Lower leg skin (tissue), 4 donors: ENCODE measurements around the gene CCDC167. TPM values are rescaled to one million over a fixed set of nuclear protein-coding genes. Genes with fewer than 3 reads are reported as not detected.

Experiments
- DNase-seq, 2 donors: peaks; one replicate each; pipeline ENCODE4 v3.0.0-alpha.2; 2019; ENCODE audit warnings: low spot score in 2 of 2
- H3K4me3 ChIP-seq: fragments of 200-600 bp; sonication (generic); 2 replicates; pipeline ENCODE4 v1.5.1; 2017; ENCODE audit warnings: mild to moderate bottlenecking, low read depth; ENCODE audit not compliant: poor library complexity, severe bottlenecking
- POLR2A ChIP-seq, 2 donors: fragments of 450-650 bp; IDR thresholded peaks; one replicate each; pipeline ENCODE4 v1.6.1; 2016 to 2017; ENCODE audit warnings: antibody characterized with exemption in 2 of 2, mild to moderate bottlenecking in 1 of 2, moderate library complexity in 1 of 2
- WGBS, 2 donors: methylation state at CpG; one replicate each; pipeline ENCODE4 v1.1.5; 2018; 5-methylcytosine and 5-hydroxymethylcytosine counted together
- intact Hi-C: fragments of 100-400 bp; cut with DNase I; formaldehyde crosslinking; loops from one replicate; pipeline ENCODE4 v1.15.0; 2023; ENCODE audit warnings: low total_unique reads
- total RNA-seq, 4 donors: library from RNA; depleted of rRNA; stranded (reverse); fragments of >200 nt; gene quantifications; one replicate each; pipeline ENCODE4 v1.1.0, GENCODE V29; 2016
- TF ChIP-seq, protein P1 (sequence below), 3 donors: fragments of 450-650 bp; IDR thresholded peaks; one replicate each; pipeline ENCODE4 v1.5.1; 2016; ENCODE audit warnings: antibody characterized with exemption in 3 of 3, mild to moderate bottlenecking in 3 of 3, moderate library complexity in 2 of 3

CCDC167 gene
- total RNA-seq, 4 donors from 2014 or later, result 11.8 to 21.8 (median 14.5) TPM

DNA sequence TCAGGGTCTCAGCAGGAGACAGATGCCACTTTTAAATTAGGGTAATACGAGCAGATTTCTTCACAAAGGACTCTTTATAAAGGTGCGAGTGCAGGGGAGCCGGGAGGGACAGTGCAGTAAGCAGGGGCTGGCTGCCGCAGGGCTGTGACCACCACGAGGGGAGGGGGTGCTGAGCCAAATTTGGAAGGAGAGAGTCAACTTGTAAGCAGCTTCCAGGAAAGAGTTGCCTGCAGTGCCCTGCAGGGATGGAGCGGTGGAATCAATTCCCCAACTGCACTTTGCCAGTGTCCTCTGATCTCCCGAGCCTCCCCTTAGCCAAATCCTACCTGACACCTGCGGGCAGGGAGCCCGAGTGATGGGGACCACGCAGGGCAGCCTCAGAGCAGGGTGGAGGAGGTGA lies 13.9 kb upstream of the CCDC167 start:
- TF ChIP-seq, protein P1, sequence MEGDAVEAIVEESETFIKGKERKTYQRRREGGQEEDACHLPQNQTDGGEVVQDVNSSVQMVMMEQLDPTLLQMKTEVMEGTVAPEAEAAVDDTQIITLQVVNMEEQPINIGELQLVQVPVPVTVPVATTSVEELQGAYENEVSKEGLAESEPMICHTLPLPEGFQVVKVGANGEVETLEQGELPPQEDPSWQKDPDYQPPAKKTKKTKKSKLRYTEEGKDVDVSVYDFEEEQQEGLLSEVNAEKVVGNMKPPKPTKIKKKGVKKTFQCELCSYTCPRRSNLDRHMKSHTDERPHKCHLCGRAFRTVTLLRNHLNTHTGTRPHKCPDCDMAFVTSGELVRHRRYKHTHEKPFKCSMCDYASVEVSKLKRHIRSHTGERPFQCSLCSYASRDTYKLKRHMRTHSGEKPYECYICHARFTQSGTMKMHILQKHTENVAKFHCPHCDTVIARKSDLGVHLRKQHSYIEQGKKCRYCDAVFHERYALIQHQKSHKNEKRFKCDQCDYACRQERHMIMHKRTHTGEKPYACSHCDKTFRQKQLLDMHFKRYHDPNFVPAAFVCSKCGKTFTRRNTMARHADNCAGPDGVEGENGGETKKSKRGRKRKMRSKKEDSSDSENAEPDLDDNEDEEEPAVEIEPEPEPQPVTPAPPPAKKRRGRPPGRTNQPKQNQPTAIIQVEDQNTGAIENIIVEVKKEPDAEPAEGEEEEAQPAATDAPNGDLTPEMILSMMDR (IDR thresholded peaks at IDR 0.05), result no peak
- TF ChIP-seq POLR2A (IDR thresholded peaks at IDR 0.05), result no peak
- H3K4me3 ChIP-seq, result no peak overlapping the region
- intact Hi-C loops, result no loop called here
- WGBS, 2 donors, result 37 to 49% methylated on average over 10 of the region's 10 CpGs
- DNase-seq, result no peak

DNA sequence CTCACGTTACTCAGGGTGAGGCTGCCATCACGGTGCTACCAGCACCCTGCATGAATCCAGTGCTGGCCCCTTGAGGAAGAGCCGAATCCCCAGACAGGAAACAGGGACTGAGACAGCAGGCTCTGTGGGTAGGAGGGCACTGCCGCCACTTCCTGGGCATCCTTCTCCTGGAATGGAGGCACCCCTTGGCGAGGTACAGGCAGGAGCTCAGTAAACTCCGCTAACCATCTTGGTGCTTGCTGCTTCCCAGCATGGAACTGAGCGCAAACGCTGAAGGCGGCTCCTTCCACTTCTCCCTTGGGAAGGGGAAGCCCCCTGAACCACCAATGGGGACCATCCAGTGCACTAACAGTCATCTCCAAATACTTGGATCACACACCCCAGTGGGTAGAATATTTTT lies 13.5 kb upstream of the CCDC167 start:
- intact Hi-C loops, result no loop called here
- 59 to 64% methylated on average over 9 of the region's 9 CpGs for WGBS, 2 donors
- TF ChIP-seq, protein P1 (IDR thresholded peaks at IDR 0.05), result no peak
- TF ChIP-seq POLR2A (IDR thresholded peaks at IDR 0.05), result no peak
- DNase-seq, result no peak
- no peak overlapping the region for H3K4me3 ChIP-seq

DNA sequence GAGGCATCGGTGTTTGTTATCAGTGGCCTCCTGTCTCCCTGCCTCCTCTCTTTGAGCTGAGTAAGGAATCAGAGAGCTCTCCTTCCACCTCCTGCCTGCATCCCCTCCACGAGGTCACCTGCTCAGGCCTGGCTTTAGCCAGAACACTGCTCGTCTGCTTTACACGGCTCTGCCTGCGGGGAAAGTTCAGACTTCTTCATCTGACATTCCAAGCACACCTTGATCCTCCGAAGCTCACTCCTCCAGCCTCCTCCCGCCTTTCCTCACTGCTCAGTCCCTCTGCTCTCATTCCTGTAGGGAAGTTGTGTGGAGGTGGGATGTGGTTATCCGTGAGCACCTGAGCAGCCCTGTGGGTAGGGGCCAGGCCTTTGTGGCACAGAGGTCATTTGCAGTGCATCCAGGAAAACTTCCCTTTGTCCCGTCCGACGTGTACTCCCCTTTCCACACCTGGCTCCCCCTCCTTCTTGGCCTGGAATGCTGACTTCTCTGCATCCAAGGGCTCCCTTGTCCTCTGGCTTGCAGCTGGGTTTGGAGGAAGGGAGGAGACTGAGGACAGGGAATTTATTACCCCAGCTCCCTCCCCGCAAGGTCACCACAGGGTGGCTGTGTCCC lies 12.8 kb upstream of the CCDC167 start:
- TF ChIP-seq, protein P1 (IDR thresholded peaks at IDR 0.05), result no peak
- TF ChIP-seq POLR2A (IDR thresholded peaks at IDR 0.05), result no peak
- intact Hi-C loops, result no loop called here
- DNase-seq, result no peak
- WGBS, 2 donors, result 31 to 65% methylated on average over 11 to 12 of the region's 12 CpGs
- no peak overlapping the region for H3K4me3 ChIP-seq

DNA sequence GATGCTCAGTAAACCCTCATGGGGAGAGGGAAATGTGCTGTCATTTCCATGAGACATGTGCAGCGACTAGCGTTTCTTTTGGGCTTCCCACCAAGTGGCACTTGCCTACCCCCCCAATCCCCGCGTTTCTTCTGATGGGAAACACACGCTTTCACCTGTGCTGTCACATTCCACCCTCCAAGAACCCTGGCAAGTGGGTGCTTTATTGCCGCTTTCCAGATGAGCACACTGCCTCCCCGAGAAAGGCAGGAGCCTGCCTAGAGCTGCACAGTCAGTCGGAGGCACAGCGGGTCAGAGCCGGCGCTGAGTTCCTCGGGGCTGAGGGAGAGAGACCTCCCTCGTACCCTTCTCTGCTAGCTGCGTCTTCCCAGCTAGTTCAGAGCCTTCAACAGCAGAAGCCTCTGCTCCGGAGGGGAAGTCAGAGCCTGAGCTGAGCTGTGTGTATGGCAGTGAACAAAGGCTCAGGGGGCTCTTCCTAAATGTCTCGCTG lies 12.3 kb upstream of the CCDC167 start:
- WGBS, 2 donors, result 63 to 64% methylated on average over 15 of the region's 16 CpGs

DNA sequence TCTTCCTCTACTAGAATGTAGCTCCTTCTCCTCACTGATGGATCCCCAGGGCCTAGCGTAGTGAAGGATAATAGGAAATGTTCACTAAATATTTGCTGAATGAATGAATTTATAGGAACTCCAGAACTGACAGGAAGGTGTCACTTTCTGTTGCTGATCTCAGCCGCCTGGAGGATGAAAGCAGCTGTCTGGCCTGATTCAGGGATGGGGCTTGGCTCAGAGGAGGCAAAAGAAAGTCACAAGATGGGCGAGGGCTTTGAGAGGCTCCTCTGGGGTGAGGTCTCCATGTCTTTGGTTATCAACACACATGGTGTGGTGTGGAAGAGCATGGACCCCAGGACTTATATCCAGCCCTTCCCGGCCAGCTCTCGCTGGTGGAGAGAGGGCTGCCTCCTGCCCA lies 11.5 kb upstream of the CCDC167 start:
- intact Hi-C loops, result no loop called here
- TF ChIP-seq POLR2A (IDR thresholded peaks at IDR 0.05), result no peak
- TF ChIP-seq, protein P1 (IDR thresholded peaks at IDR 0.05), result no peak
- DNase-seq, result no peak
- 84 to 91% methylated on average over 5 of the region's 5 CpGs for WGBS, 2 donors
- no peak overlapping the region for H3K4me3 ChIP-seq

More for the DNA sequence above, 12.3 kb upstream of the CCDC167 start:
- DNase-seq, result no peak
- H3K4me3 ChIP-seq, result no peak overlapping the region
- intact Hi-C loops, result no loop called here
- TF ChIP-seq, protein P1 (IDR thresholded peaks at IDR 0.05), result no peak
- TF ChIP-seq POLR2A (IDR thresholded peaks at IDR 0.05), result no peak
